ENCODE measurements around the gene ANK2. TPM values are rescaled to one million over a fixed set of nuclear protein-coding genes. Genes with fewer than 3 reads are reported as not detected.
A peak's percentile ranks its signal among the peaks of the same experiment; 100 is the strongest.

ANK2 gene
- total RNA-seq, 1 experiment from 2014 or later: 22.5 TPM

DNA sequence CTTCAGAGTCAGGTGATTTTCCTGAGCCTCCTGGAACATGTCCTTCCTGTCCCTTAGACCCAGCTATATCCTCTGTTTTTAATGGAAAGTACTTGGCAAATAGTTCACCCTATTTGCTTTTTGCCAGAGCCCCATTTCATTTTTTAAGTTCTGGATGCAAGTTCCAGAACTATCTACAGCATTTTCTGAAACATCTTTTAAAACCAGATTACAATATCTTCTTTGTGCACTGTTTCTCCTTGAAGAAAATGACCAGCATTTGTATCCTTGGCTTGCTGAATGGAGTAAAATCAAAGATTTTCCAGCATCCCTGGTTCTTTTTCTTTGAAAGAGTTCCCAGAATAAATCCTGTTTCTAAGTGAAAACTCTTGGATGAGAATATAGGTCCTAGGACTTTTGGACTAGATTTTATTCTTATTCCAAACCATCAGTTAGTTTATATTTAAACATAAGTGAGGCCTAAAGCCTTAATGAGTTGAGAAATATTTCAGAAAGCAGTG, 224.3 kb downstream of the ANK2 start:
- no peak for DNase-seq (ENCODE audit: extremely low read depth, low read depth)

DNA sequence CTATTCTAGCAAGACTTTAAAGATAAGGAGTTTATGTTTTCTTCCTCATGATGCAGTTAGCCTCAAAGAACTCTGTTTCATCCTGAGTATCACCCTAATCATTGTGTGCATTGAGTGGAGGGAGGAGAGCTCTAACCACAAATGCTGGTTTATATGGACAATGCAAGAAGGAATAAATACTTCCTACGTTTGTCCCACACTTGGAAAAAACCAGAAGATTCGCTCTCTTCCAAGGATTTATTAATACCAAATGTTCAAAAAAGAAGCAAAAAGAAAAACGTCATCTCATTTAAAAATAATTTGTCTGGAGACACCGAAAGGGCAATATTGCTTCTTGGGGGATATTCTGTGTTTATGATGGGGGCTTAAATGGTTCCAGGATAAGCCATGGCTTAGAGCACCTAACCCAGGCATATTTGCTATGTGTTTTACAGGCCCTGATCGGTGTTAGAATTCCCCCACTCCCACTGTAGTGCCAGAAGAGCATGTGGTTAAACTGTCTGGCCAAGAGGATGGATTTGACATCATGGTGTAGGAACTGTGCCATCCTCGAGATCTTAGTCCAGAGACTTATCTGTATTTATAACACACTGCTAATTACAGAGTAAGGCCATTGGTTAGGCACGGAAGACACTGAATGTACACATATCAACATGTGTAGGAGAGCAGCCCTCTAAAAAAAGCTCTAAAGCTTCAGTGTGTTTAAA, 227.2 kb downstream of the ANK2 start:
- no peak for DNase-seq (ENCODE audit: extremely low read depth, low read depth)

DNA sequence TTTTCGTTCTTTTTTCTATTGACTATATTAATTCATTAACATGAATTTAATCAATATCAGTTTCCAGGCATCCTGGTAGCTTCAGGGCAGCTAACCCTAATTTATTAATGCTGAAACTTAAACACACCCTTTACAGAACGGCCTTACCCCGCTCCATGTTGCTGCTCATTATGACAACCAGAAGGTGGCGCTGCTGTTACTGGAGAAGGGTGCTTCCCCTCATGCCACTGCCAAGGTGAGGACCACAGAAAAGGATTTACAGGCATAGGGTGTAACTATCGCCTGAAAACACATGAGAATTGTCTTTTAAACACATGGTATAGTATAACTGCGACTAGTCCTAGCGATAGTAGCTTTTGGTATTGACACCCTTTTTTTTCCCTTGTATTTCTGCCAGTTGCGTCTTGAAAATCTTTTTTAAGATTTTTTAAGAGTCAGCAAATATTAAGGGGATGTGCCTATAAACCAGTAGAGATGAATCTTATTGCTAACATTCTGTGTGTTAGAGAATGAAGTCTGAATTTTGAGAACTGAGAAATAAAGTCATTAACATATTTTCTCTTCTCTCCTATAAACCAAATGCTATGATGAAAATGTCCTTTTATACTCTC, 229.0 kb downstream of the ANK2 start:
- DNase-seq (ENCODE audit: extremely low read depth, low read depth): peak; percentile 69

DNA sequence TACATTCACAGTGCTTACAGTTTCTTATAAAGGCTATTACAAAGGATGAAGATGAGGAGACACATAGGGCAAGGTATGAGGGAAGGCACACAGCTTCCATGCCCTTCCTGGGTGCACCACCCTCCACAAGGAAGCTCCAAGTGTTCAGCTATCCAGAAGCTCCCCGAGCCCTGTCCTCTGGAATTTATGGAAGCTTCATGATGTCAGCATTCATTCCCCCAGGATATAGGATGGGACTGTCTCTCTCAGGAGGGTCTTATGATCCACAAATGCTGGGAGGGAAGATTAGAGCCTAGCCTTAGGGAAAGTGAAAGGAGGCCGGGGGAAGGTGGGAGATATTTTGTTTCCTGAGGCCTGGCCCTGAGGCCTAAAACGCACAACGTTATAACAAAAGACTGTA, 236.0 kb downstream of the ANK2 start:
- DNase-seq (ENCODE audit: extremely low read depth, low read depth): no peak

DNA sequence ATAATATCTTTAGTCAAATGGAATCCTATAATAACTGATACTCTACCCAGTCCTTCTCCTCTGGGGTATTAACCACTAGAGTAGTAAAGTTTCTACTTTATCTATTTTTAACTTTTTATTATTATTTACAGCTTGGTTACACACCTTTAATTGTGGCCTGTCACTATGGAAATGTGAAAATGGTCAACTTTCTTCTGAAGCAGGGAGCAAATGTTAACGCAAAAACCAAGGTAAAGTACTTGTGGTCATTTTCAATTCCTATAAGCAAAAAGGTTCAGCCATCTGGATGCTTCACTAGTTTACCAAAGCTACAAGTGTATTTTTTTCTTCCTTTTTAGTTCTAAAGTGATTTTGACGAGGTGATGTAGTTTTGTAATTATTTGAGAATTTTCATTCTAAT, 238.8 kb downstream of the ANK2 start:
- no peak for DNase-seq (ENCODE audit: extremely low read depth, low read depth)

DNA sequence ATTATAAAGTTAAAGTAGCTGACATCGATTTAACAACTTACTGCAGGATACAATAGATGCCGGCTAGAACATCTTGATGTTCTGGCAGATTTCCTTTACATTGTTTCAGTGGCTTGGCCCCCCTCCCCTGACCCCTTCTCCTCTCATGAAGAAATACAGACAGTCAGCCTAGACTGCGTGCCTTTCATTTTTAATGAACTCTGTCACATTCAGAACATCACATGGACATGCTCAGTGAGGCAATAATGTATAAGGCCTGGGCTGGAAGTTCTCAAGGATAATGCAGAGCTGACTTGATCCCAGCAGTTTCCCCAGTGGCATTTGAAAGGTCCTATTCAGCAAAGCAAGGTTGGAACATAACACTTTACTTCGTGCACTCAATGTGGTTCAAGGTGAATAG, 239.2 kb downstream of the ANK2 start:
- no peak for DNase-seq (ENCODE audit: extremely low read depth, low read depth)

DNA sequence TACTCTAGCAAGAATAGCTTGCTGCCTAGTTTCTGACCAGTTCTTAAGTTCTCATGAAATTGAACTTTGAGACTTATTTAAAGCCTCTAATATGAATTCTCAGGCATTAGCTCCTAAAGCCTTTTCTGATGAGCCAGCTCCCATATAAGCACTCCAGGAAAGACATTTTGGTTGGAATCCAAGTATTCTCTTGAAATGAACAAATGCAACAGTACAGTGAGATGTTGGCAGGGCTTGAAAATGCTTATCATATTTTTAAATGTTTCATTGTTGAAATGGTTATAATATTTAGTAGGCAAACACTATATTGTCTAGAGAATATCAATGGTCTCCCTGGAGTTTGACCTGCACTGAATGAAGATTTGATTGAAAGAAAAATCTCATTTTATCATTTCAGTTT, 240.3 kb downstream of the ANK2 start:
- no peak for DNase-seq (ENCODE audit: extremely low read depth, low read depth)

DNA sequence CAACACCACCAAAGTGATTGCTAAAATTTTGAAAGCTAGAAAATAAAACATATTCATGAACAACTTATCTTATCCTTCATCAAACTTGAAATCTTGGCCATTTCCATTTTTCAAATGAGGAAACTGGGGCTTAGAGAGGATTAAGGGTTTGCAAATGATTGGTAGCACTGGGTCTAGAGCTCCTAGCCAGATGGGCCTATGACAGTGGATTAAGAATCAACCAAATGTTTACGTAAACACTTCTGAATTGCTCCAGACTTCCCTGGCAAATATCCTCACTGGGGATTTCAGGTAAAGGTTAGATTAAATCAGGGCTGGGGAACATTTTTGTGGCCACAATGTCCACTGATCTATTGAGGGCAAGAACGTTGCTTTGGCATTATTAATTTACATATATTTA, 241.2 kb downstream of the ANK2 start:
- DNase-seq (ENCODE audit: extremely low read depth, low read depth): no peak

DNA sequence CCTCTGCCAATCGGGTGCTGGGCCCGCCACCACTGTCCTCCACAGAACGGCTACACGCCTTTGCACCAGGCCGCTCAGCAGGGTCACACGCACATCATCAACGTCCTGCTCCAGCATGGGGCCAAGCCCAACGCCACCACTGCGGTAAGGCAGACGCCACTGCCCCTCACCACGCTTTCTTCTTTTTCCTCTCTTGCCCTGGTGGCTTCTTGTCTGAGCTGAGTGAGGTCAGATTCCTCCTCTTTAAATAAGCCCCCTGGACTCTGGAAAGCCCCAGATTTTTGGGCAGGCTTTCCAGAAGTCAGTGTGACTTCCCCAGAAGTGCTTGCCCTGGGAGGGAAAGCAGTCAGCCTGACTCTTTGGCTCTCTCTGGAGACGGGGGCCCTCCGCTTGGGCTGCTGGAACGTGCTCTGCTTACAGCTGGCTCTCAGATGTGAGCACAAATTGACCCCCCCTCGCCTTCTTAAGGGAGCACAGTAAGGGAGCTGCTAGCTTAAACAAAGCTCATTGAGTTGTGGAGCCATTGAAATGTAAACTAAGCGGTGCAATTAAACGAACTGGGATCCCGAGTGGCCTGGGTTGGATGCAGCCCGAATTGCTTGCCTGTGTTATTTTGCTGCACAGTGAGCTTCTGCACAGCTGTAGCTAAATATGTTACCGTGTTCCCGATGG, 243.1 kb downstream of the ANK2 start:
- no peak for DNase-seq (ENCODE audit: extremely low read depth, low read depth)

DNA sequence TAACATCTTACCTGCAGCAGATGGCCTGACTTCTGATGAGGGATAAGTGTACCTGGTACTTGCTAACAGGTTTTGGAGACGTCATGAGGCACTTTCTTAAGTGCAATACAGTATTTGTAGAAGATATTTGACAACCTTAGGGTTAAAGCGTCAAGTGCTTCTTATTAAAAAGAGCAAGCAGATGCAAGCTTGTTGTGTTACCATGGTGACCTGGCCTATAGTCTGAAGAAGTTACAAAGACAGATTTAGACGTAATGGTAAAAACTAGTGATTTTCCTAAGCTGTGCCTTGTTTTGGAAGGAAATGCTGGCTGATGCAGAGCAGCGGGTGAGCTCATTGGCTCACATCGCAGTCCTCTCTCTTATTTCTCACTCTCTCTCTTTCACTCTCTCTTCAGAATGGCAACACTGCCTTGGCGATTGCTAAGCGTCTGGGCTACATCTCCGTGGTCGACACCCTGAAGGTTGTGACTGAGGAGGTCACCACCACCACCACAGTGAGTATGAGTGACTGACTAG, 243.6 kb downstream of the ANK2 start:
- no peak for DNase-seq (ENCODE audit: extremely low read depth, low read depth)

DNA sequence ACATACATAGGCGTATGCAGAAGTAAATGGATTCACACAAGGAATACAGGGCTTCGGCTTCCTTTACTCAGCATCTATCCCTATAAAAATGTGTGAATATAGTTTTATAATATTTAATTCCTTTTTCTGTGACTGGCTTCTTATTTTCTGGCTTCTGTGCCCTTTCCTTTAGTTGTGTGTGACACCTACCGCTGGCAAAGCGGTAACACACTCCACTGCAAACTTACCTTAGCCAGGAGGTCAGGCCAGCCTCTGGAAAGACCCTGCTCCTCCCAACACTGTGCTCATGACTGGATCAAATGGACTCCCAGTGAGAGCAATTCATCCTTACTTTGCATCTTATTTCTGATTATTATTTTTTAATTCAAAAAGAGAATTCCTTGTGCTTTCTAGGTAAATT, 244.2 kb downstream of the ANK2 start:
- DNase-seq (ENCODE audit: extremely low read depth, low read depth): no peak

DNA sequence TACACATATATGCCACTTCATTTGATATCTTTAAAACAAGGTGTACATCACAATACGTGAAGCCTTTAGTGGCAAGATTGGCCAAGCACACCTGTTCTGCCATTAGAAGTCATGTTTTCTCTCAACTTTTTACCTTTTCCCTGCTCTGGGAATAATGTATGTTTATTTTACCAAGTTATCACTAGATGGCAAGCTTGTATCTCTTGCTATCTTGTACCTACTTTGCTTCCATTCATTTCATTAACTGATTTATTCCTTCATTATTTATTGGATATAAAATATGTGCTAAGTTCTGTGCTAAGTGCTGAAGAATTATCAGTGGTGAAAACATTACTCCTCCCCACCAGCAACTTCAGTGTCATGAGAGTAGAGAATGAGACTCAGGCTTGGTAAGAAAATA, 245.5 kb downstream of the ANK2 start:
- no peak for DNase-seq (ENCODE audit: extremely low read depth, low read depth)

DNA sequence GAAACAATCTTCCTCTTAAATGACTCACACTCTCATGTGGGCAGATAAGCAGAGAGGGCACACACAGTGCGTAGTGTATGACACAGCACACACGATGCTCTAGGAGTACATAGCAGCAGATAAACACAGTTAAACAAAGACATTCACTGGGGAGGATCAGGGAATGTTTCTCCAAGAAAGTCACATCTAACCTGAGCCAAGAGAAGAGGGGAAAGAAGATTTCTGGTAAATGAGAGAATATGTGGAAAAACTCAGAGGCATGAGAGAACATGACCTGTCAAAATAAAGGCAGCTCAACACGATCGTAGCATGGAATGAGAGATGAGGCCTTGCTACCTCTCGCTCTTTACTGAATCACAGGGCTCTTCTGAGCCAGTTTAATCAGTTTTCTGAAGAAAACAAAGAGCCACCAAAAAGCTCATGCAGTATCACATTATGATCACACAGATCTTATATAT, 251.0 kb downstream of the ANK2 start:
- no peak for DNase-seq (ENCODE audit: extremely low read depth, low read depth)

DNA sequence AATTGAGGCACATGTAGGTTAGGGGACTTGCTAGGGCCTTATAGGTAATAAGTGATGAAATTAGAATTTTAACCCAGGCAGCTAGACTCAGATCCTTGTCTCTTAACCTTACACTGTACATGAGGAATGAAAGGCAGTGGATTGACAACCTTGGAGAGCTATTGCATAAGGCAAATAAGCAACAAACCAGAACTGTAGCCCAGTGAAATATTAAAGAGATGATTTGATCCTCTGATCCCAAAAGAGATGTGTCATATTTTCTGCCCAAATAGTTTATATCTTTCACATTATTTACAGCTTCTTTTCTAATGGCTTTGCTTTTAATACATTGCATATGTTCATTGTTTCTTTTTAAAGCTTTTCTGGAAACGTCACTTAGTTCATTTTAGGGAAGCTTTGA, 252.6 kb downstream of the ANK2 start:
- no peak for DNase-seq (ENCODE audit: extremely low read depth, low read depth)

DNA sequence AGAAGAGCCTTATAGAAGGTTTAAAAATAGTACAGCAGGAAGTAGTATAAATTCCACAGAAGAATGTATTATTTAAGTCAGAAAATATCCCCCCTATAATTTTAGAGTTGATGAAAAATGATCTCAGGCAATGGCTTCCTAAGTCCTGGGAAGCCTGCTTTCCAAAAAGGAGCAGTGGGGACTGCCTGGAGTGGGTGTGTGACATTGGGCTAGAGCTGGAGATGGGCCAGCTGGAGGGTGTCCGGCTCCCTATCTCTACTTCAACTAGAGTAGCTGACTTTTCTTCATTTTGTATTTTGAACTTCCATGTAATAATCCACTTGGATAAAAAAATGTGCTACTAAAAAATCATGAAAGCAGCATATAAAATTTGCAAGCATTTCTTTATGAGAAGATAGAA, 253.9 kb downstream of the ANK2 start:
- DNase-seq (ENCODE audit: extremely low read depth, low read depth): no peak

DNA sequence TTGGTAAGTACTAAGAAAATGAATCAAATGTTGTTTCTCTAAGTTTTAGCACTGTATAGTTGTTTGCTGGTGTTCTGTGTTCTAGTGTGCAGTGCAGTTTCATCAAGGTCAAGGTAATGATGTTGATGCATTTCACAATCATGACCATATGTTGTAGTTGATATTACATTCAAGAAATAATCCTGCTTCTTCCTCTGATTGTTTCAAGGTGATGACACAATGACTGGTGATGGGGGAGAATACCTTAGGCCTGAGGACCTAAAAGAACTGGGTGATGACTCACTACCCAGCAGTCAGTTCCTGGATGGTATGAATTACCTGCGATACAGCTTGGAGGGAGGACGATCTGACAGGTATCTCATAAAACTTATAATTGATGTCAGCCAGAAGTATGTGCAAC, 261.6 kb downstream of the ANK2 start:
- no peak for DNase-seq (ENCODE audit: extremely low read depth, low read depth)

DNA sequence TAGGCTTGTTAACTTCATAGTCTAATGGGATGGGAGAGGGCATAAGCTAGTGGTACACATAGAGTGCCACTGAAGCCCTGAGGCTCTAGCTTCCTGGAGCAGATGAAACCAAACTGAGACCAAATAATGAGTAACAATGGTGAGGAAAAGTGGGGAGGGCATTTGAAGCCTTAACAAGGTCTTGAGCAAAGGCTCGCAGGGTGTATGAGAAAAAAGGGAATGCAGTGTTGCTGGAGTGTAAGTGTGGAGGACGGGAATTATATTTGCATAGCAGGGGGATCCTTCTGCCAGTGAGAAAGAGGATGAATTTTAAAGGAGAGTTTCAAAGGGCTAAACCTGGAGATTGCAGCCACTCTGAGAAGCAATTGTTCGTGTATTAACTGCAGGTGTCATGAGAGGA, 263.1 kb downstream of the ANK2 start:
- no peak for DNase-seq (ENCODE audit: extremely low read depth, low read depth)

DNA sequence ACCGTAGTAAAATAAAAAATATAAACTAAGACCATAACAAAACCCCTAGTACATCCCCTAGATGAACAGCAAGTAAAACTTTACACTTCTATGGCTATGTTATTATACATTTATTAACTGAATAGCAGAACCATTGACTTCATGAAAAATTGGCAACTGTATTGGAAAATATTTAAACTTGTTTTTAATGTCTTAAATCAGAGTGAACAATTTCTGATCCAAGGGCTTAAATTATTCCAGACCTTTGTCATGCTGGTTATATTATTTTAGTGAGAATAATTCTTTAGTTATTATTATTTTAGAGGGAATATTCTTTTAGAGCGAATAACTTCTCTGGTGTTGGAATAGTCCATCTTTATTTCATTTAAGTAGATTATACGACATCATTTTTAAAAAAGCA, 265.0 kb downstream of the ANK2 start:
- DNase-seq (ENCODE audit: extremely low read depth, low read depth): no peak

DNA sequence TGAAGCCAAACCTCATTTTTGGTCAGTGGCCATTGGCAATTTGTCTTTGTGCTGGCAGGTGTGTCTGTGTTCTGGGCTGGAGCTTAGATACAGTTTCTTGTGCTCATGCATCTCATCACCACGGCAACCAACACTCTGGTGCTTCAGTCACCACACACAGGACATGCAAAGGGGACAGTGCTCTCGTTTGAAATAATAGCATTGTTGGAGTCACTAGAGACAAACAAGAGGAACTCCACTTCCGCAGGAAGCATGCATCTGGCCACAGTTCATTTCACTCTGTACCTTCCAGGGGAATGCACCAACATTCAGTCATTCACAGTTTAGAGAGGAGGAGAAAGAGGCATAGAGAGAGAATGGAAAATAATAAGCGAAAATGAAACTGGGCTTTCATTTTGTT, 267.4 kb downstream of the ANK2 start:
- DNase-seq (ENCODE audit: extremely low read depth, low read depth): no peak

DNA sequence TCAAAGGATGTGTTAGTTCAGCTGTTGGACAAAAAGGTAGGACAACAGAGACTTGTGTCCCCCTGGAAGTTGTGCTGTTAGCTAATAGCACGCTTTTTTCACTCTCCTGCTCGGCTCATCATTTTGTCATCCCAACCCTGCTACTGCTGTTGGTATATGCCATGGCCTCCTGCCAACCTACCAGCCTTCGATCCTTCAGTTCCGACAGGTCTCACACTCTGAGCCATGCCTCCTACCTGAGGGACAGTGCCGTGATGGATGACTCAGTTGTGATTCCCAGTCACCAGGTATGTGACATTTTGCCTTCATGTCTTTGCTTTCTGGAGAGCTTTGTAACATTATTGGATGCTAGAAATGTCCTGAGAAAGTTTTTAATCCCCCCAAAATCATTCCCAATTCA, 268.1 kb downstream of the ANK2 start:
- no peak for DNase-seq (ENCODE audit: extremely low read depth, low read depth)

DNA sequence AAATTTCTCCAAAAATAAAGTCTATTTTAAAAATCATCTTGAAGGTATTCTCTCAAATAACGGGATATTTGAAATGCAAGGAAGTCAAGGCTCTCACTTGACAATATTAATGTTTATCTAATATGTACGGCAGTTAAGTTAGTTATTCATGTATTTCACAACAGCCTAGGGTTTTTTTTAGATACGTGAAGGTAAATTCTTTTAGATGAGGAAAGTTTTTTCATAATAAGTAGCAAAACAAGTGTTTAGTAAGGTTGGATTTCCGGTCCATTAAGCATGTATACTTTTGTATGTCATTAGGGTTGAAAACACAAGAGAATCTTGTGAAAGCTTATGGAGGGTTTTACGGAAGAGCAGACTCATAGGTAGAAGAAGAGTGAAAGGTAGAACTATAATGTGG, 273.3 kb downstream of the ANK2 start:
- no peak for DNase-seq (ENCODE audit: extremely low read depth, low read depth)
